ENCODE data around the gene RAB8A. TPM values are rescaled to one million over a fixed set of nuclear protein-coding genes. Genes with fewer than 3 reads are reported as not detected.

The RAB8A gene
- total RNA-seq, 1 experiment from 2014 or later: 74.0 TPM

- TF ChIP-seq ARID4B (CRISPR knock-in tag; IDR thresholded peaks at IDR 0.05; ENCODE audit: borderline replicate concordance) (no peak), TP53 (CRISPR knock-in tag; IDR thresholded peaks at IDR 0.05) (no peak), SP1 (CRISPR knock-in tag; conservative IDR thresholded peaks at IDR 0.05) (no peak), ZNF121 (CRISPR knock-in tag; IDR thresholded peaks at IDR 0.05) (no peak), ETV6 (CRISPR knock-in tag; IDR thresholded peaks at IDR 0.05) (no peak), ESRRA (CRISPR knock-in tag; IDR thresholded peaks at IDR 0.05; ENCODE audit: borderline replicate concordance) (no peak), USF2 (CRISPR knock-in tag; IDR thresholded peaks at IDR 0.05) (no peak), ATF1 (CRISPR knock-in tag; IDR thresholded peaks at IDR 0.05) (no peak), E2F1 (CRISPR knock-in tag; IDR thresholded peaks at IDR 0.05) (no peak), MLX (CRISPR knock-in tag; IDR thresholded peaks at IDR 0.05) (no peak), ZNF232 (CRISPR knock-in tag; IDR thresholded peaks at IDR 0.05) (no peak), TEAD1 (CRISPR knock-in tag; IDR thresholded peaks at IDR 0.05) (no peak), MXD4 (CRISPR knock-in tag; IDR thresholded peaks at IDR 0.05; ENCODE audit: borderline replicate concordance) (no peak), USF1 (CRISPR knock-in tag; IDR thresholded peaks at IDR 0.05) (no peak)
These were observed 22.1 kb downstream of the RAB8A start (continued) for GRCh38 chr19:16133818-16134217.

GRCh38 chr19:16134510-16134909 lies 22.8 kb downstream of the RAB8A start:
- peaks cover 15% of the 10 kb centered on the region for H3K27me3 Mint-ChIP-seq (ENCODE audit: low read depth)
- peaks cover 10% of the 10 kb centered on the region for H3K9me3 Mint-ChIP-seq
- H3K4me3 Mint-ChIP-seq: no peak overlapping the region
- ChIA-PET POLR2A (no interaction called here), CTCF (interaction anchor here (0.9 to 1.7 kb wide), 3 partner anchors 51 to 109 kb away, joined by 4 to 5 read pairs (median 4); partner anchors contain the start of gene FAM32A)
- 0 out of 2 replicates have a peak overlapping the region, but pooled peaks have one; percentile 23 for H3K27ac Mint-ChIP-seq
- H3K36me3 Mint-ChIP-seq: peaks cover 43% of the 10 kb centered on the region
- ATAC-seq (no peak), DNase-seq (ENCODE audit: low spot score) (no peak)
- H3K4me1 Mint-ChIP-seq: peaks cover 5% of the 10 kb centered on the region
- no peak for TF ChIP-seq ZMAT4 (CRISPR knock-in tag; IDR thresholded peaks at IDR 0.05)
- peak; percentile 38; the same call in 1 of the 2 replicates for TF ChIP-seq ZNF121 (CRISPR knock-in tag; IDR thresholded peaks at IDR 0.05)

All from WTC11 (cell line).